K562 (cell line): ENCODE results near the gene SLC16A1. TPM values are rescaled to one million over a fixed set of nuclear protein-coding genes. Genes with fewer than 3 reads are reported as not detected.

Experiments
- ATAC-seq: fragments of 200-7000 bp; cut with Tn5 transposase; 3 replicates; pipeline ENCODE4 v1.9.1; 2020; ENCODE audit warnings: moderate library complexity
- BruUV-seq: library from RNA; stranded (reverse); fragments of 400-500 nt; replicated peaks from 2 replicates; lab custom pipeline; 2021; lab: Mats Ljungman, UMichigan
- CTCF ChIA-PET: fragments of 300-600 bp; formaldehyde crosslinking; extraction: SDS; loops from one replicate; lab custom pipeline; 2021; ENCODE audit warnings: low intra/inter-chr PET ratio; lab: Yijun Ruan, JAX
- POLR2A ChIA-PET: fragments of 300-600, 350-650 bp; sonication (Branson Sonifier 250); formaldehyde crosslinking; extraction: SDS; loops from one replicate; lab custom pipeline; 2021; ENCODE audit warnings: antibody characterized with exemption, inconsistent platforms; lab: Yijun Ruan, JAX
- DNase-seq, 4 experiments: peaks; one replicate each; pipeline versions ENCODE4 v3.0.0 to v3.0.0-alpha.2; 2011 to 2018; ENCODE audit warnings: low spot score in 3 of 4, mixed read lengths in 3 of 4; ENCODE audit errors: extremely low read depth in 1 of 4
- FAIRE-seq: peaks from 2 replicates; lab custom pipeline; 2011; peaks lifted over from hg19 to GRCh38; lab: Jason Lieb, UNC
- H2AFZ ChIP-seq: 2 replicates; pipeline ENCODE4 v1.6.0; 2011; ENCODE audit warnings: low read depth, low read length, control low read depth, inconsistent platforms
- H3K27ac ChIP-seq: fragments of 200-600 bp; 3 replicates; pipeline ENCODE4 v1.8.0; 2011; ENCODE audit warnings: low read depth, mild to moderate bottlenecking, control low read depth, inconsistent platforms, low read length, moderate library complexity, mixed read lengths; ENCODE audit errors: extremely low read depth
- H3K27me3 ChIP-seq, 2 experiments: fragments of 300-600 bp in 1 of 2; 2 replicates in 1 of 2; 3 replicates in 1 of 2; pipeline versions ENCODE4 v1.6.0 to v1.8.0; 2011; ENCODE audit warnings: inconsistent platforms in 2 of 2, low read length in 2 of 2, mild to moderate bottlenecking in 1 of 2, mixed read lengths in 1 of 2, moderate library complexity in 1 of 2; ENCODE audit not compliant: control insufficient read depth in 2 of 2, insufficient read depth in 2 of 2
- H3K36me3 ChIP-seq: fragments of 300-600 bp; 3 replicates; pipeline ENCODE4 v1.8.0; 2011; ENCODE audit warnings: mild to moderate bottlenecking, low read length, inconsistent platforms; ENCODE audit not compliant: control insufficient read depth, insufficient read depth
- H3K4me1 ChIP-seq, 2 experiments: fragments of 200-600 bp in 1 of 2; replicated peaks in 1 of 2; 2 replicates in 1 of 2; 3 replicates in 1 of 2; pipeline versions ENCODE4 v1.5.1 to v1.8.0; 2011; ENCODE audit warnings: inconsistent platforms in 2 of 2, low read length in 2 of 2, mild to moderate bottlenecking in 1 of 2, mixed read lengths in 1 of 2, moderate library complexity in 1 of 2; ENCODE audit not compliant: control insufficient read depth in 2 of 2, insufficient read depth in 2 of 2
- H3K4me2 ChIP-seq: 2 replicates; pipeline ENCODE4 v1.6.1; 2011; ENCODE audit warnings: low read length, control low read depth, inconsistent platforms, mixed read lengths; ENCODE audit not compliant: insufficient read depth
- H3K4me3 ChIP-seq: fragments of 200-600 bp; sonication (generic), shearing (Covaris generic); 2 replicates; pipeline ENCODE4 v1.5.1; 2016; ENCODE audit warnings: control low read depth, inconsistent platforms
- H3K79me2 ChIP-seq: fragments of 200-600 bp; 3 replicates; pipeline ENCODE4 v1.8.0; 2011; ENCODE audit warnings: low read length, inconsistent platforms; ENCODE audit not compliant: control insufficient read depth, insufficient read depth
- H3K9ac ChIP-seq, 2 experiments: 2 replicates each; pipeline versions ENCODE4 v1.6.0 to v1.6.1; 2011; ENCODE audit warnings: low read depth in 2 of 2, low read length in 2 of 2, control low read depth in 1 of 2, inconsistent platforms in 1 of 2, mild to moderate bottlenecking in 1 of 2, mixed read lengths in 1 of 2; ENCODE audit not compliant: insufficient read depth in 1 of 2
- H3K9me1 ChIP-seq: one replicate; pipeline ENCODE4 v1.6.0; 2011; ENCODE audit warnings: inconsistent platforms, mild to moderate bottlenecking, low read length, moderate library complexity; ENCODE audit not compliant: control insufficient read depth, insufficient read depth
- H3K9me3 ChIP-seq: replicated peaks from 2 replicates; pipeline ENCODE4 v1.5.1; 2011; ENCODE audit warnings: low read depth, low read length, inconsistent platforms; ENCODE audit not compliant: control insufficient read depth, insufficient read depth
- H4K20me1 ChIP-seq: replicated peaks from 2 replicates; pipeline ENCODE4 v1.6.1; 2011; ENCODE audit warnings: low read length, inconsistent platforms, mixed read lengths; ENCODE audit not compliant: control insufficient read depth, insufficient read depth
- BHLHE40 ChIP-seq: IDR thresholded peaks from 2 replicates; pipeline ENCODE4 v1.6.1; 2011; ENCODE audit warnings: low read length, improper control_type of control experiment
- CEBPB ChIP-seq: fragments of 450-650 bp; IDR thresholded peaks from 2 replicates; pipeline ENCODE4 v1.6.1; 2016; ENCODE audit warnings: missing genetic modification characterization, missing compliant biosample characterization
- CEBPG ChIP-seq, 3 experiments: fragments of 200-800 bp in 1 of 3; sonication (Bioruptor generic) in 1 of 3; sonication (generic) in 1 of 3; formaldehyde crosslinking in 1 of 3; IDR thresholded peaks in 2 of 3; conservative IDR thresholded peaks in 1 of 3; 2 replicates each; pipeline versions ENCODE4 v1.6.1 to v1.8.0; 2016 to 2022; ENCODE audit warnings: missing compliant biosample characterization in 2 of 3, missing genetic modification characterization in 2 of 3, mild to moderate bottlenecking in 1 of 3, missing genetic modification reagents in 1 of 3
- CGGBP1 ChIP-seq: fragments of 250-450 bp; sonication (Bioruptor Pico); IDR thresholded peaks from 2 replicates; pipeline ENCODE4 v1.9.0; 2021; ENCODE audit warnings: mild to moderate bottlenecking
- FOXJ2 ChIP-seq: fragments of 200-800 bp; sonication (Bioruptor generic); IDR thresholded peaks from 2 replicates; pipeline ENCODE4 v1.6.1; 2016; ENCODE audit warnings: missing genetic modification characterization, missing compliant biosample characterization
- HDAC8 ChIP-seq: fragments of 450-650 bp; IDR thresholded peaks from 2 replicates; pipeline ENCODE4 v1.6.1; 2016; ENCODE audit warnings: mild to moderate bottlenecking, missing genetic modification characterization, moderate library complexity, missing compliant biosample characterization
- HMGN3 ChIP-seq: IDR thresholded peaks from 2 replicates; pipeline ENCODE4 v1.6.1; 2011; ENCODE audit warnings: borderline replicate concordance, low read depth, mild to moderate bottlenecking, mixed read lengths, low read length; ENCODE audit not compliant: insufficient read length; ENCODE audit errors: extremely low read depth
- NFIC ChIP-seq: fragments of 450-650 bp; IDR thresholded peaks from 2 replicates; pipeline ENCODE4 v1.6.1; 2017; ENCODE audit warnings: mild to moderate bottlenecking, inconsistent platforms
- RBM14 ChIP-seq: fragments of 200-400 bp; formaldehyde crosslinking; IDR thresholded peaks from 2 replicates; pipeline ENCODE4 v1.6.1; 2018; ENCODE audit warnings: low read depth, mild to moderate bottlenecking, low read length, moderate library complexity, borderline replicate concordance; ENCODE audit not compliant: insufficient read depth
- RBM25 ChIP-seq: fragments of 200-400 bp; formaldehyde crosslinking; IDR thresholded peaks from 2 replicates; pipeline ENCODE4 v1.6.1; 2018; ENCODE audit warnings: low read length, low read depth, moderate library complexity; ENCODE audit not compliant: severe bottlenecking
- TAF7 ChIP-seq: fragments of 450-650 bp; IDR thresholded peaks from 2 replicates; pipeline ENCODE4 v1.6.1; 2016; ENCODE audit warnings: missing genetic modification characterization, missing compliant biosample characterization
- ZFP30 ChIP-seq: fragments of 250-450 bp; sonication (Bioruptor Pico); IDR thresholded peaks from 2 replicates; pipeline ENCODE4 v1.8.0; 2022; ENCODE audit warnings: moderate library complexity, mild to moderate bottlenecking, inconsistent platforms, borderline replicate concordance
- WGBS: fragments of 100-300 bp; shearing (Covaris generic); methylation state at CpG from one replicate; pipeline ENCODE4 v1.1.6; 2016; ENCODE audit warnings: low coverage, mixed read lengths; ENCODE audit not compliant: insufficient coverage; ENCODE audit errors: missing lambda C conversion rate; 5-methylcytosine and 5-hydroxymethylcytosine counted together
- in situ Hi-C: fragments of 300-500 bp; cut with MboI; formaldehyde crosslinking; loops from 4 replicates; pipeline ENCODE4 v1.15.0; 2018; ENCODE audit warnings: inconsistent platforms, mixed read lengths
- intact Hi-C: fragments of 100-400 bp; cut with micrococcal nuclease; formaldehyde crosslinking; loops from 2 replicates; pipeline ENCODE4 v1.14.2; 2022
- polyA plus RNA-seq, 8 experiments: library from polyadenylated mRNA; depleted of rRNA in 4 of 8; stranded (reverse) in 5 of 8; unstranded in 3 of 8; fragments of >200 nt; fragmentation: Nextera tagmentation in 2 of 8; fragmentation: Illumina TruSeq in 1 of 8; extraction: Ambion mirVana in 2 of 8; extraction: Trizol in 1 of 8; gene quantifications; 2 replicates each; pipeline versions ENCODE4 v1.2.1 to v1.2.3, GENCODE V29; 2011 to 2014; ENCODE audit warnings: inconsistent platforms in 1 of 8, missing spikeins in 1 of 8
- total RNA-seq, 7 experiments: library from RNA; depleted of rRNA in 6 of 7; stranded (reverse); fragments of >200 nt in 6 of 7; fragmentation: Illumina TruSeq in 2 of 7; extraction: Trizol in 2 of 7; gene quantifications; 2 replicates each; pipeline versions ENCODE4 v1.2.1 to v1.2.3, GENCODE V29; 2011 to 2021; ENCODE audit warnings: low replicate concordance in 1 of 7
- TF ChIP-seq, protein P1 (sequence below): fragments of 450-650 bp; IDR thresholded peaks from 2 replicates; pipeline ENCODE4 v1.6.1; 2017; ENCODE audit warnings: mild to moderate bottlenecking, moderate library complexity

Gene SLC16A1
- total and polyA plus RNA-seq, 9 of the 15 experiments (the other 6 are each of a cell fraction or from before 2014, with no cell fraction given): 73.1 to 244 (median 117) TPM

GRCh38 chr1:113002297-113002696 is 46.3 kb upstream of the SLC16A1 start:
- CTCF ChIA-PET: no interaction called here
- H3K79me2 ChIP-seq: no peaks in the 10 kb centered on the region
- ATAC-seq (no peak), DNase-seq (no peak), FAIRE-seq (no peak)
- intact Hi-C loops: no loop called here
- no peaks in the 10 kb centered on the region for H4K20me1 ChIP-seq
- H3K27ac ChIP-seq: no peak overlapping the region
- no peaks in the 10 kb centered on the region for H3K27me3 ChIP-seq
- no TSS peak for BruUV-seq
- in situ Hi-C loops: no loop called here
- H3K4me1 ChIP-seq: no peaks in the 10 kb centered on the region
- no peak overlapping the region for H3K9ac ChIP-seq
- TF ChIP-seq RBM14 (no peak), RBM25 (peak; percentile 85)
- no peak overlapping the region for H3K4me2 ChIP-seq
- 80% methylated on average over 4 of the region's 4 CpGs for WGBS
- no peak overlapping the region for H2AFZ ChIP-seq
- peaks cover 3% of the 10 kb centered on the region; the same call in 1 of the 3 replicates for H3K36me3 ChIP-seq
- POLR2A ChIA-PET: no interaction called here
- H3K4me3 ChIP-seq: no peak overlapping the region
- H3K9me1 ChIP-seq: no peaks in the 10 kb centered on the region
- no peaks in the 10 kb centered on the region for H3K9me3 ChIP-seq

- no TSS peak for BruUV-seq
- ATAC-seq: peak; percentile 68
- TF ChIP-seq FOXJ2 (tag) (0 out of 2 replicates have a peak, but pooled peaks have one; percentile 23), HMGN3 (no peak), CEBPG (CRISPR knock-in tag; IDR thresholded peaks at IDR 0.05) (no peak), CEBPG (tag; conservative IDR thresholded peaks at IDR 0.05 in 1 of 2, IDR thresholded peaks at IDR 0.05 in 1 of 2) (peak; percentile 32 to 57; a peak in 1 of 4 replicates), NFIC (peak; percentile 83), HDAC8 (tag) (no peak), ZFP30 (CRISPR knock-in tag) (no peak), CEBPB (peak; percentile 68), TAF7 (tag) (no peak), CGGBP1 (CRISPR knock-in tag) (no peak), BHLHE40 (peak; percentile 23; the same call in 1 of the 2 replicates)
- TF ChIP-seq, protein P1, sequence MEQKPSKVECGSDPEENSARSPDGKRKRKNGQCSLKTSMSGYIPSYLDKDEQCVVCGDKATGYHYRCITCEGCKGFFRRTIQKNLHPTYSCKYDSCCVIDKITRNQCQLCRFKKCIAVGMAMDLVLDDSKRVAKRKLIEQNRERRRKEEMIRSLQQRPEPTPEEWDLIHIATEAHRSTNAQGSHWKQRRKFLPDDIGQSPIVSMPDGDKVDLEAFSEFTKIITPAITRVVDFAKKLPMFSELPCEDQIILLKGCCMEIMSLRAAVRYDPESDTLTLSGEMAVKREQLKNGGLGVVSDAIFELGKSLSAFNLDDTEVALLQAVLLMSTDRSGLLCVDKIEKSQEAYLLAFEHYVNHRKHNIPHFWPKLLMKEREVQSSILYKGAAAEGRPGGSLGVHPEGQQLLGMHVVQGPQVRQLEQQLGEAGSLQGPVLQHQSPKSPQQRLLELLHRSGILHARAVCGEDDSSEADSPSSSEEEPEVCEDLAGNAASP: no peak
Measured at GRCh38 chr1:112998592-112999235, 42.7 kb upstream of the SLC16A1 start.

More at GRCh38 chr1:112998592-112999235, 42.7 kb upstream of the SLC16A1 start:
- H3K27ac ChIP-seq: no peak overlapping the region
- H3K9me1 ChIP-seq: no peaks in the 10 kb centered on the region
- H4K20me1 ChIP-seq: no peaks in the 10 kb centered on the region
- H3K36me3 ChIP-seq: peaks cover 3% of the 10 kb centered on the region; the same call in 1 of the 3 replicates
- intact Hi-C loops: no loop called here
- ChIA-PET POLR2A (interaction anchor here (0.8 to 1.3 kb wide), 3 partner anchors 10 to 43 kb away, joined by 3 to 4 read pairs (median 4); partner anchors contain the start of gene SLC16A1), CTCF (no interaction called here)
- no peak overlapping the region for H3K4me3 ChIP-seq
- in situ Hi-C loops: no loop called here
- DNase-seq (peak in 2 of 4 experiments; percentile 35 to 38), FAIRE-seq (peak; percentile 40)
- H3K4me1 ChIP-seq: no peaks in the 10 kb centered on the region
- WGBS: 24% methylated on average over 7 of the region's 7 CpGs
- no peak overlapping the region for H3K4me2 ChIP-seq
- no peak overlapping the region for H2AFZ ChIP-seq
- no peaks in the 10 kb centered on the region for H3K27me3 ChIP-seq
- H3K9ac ChIP-seq: peak overlapping the region in 1 of 2 experiments; percentile 7; a peak in 1 of 4 replicates
- no peaks in the 10 kb centered on the region for H3K79me2 ChIP-seq
- H3K9me3 ChIP-seq: no peaks in the 10 kb centered on the region
